CD4-positive, alpha-beta T cell treated with Interleukin-1 beta for 1 hour (primary cell): ENCODE results near the gene VIP.

ENCODE experiments used
- DNase-seq, 2 donors: peaks; one replicate each; pipeline ENCODE4 v3.0.0-alpha.2; 2020 to 2022

The VIP gene

GRCh38 chr6:152783217-152783878 is 32.8 kb downstream of the VIP start:
- DNase-seq = no peak

GRCh38 chr6:152794696-152795095 is 44.1 kb downstream of the VIP start:
- DNase-seq = no peak

GRCh38 chr6:152804150-152804549 is 53.6 kb downstream of the VIP start:
- no peak for DNase-seq
